Endothelial cell of umbilical vein (primary cell): ENCODE data around the gene C11orf58.

Source experiments
- CTCF ChIP-seq, 2 donors: IDR thresholded peaks; 1 replicate in 1 of 2; 2 replicates in 1 of 2; pipeline ENCODE4 v1.5.1; 2011; ENCODE audit warnings: low read length in 2 of 2, mild to moderate bottlenecking in 2 of 2, moderate library complexity in 2 of 2, control low read depth in 1 of 2, inconsistent platforms in 1 of 2, low read depth in 1 of 2; ENCODE audit not compliant: insufficient read depth in 1 of 2; ENCODE audit errors: extremely low read depth in 1 of 2
- EZH2 ChIP-seq: IDR thresholded peaks from 2 replicates; pipeline ENCODE4 v1.6.1; 2012; ENCODE audit warnings: borderline replicate concordance, low read depth, mild to moderate bottlenecking, moderate library complexity, low read length, inconsistent platforms; ENCODE audit not compliant: severe bottlenecking

DNA sequence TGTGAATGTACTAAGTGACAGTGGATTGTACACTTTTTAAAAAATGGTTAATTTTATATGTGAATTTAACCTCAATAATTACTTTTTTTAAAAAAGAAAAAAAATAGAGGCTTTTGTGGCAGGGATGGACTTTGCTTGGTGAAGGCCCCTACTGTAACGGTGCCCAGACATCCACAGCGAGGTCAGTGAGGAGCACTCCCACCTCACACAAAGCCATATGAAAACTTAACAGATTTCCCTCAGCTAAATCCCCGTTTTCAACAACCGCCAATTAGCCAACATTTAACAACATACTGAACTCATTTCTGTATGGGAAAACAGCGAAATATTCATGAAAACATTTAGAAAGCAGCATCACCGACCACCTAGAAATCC is 642 bp upstream of the C11orf58 start:
- TF ChIP-seq CTCF (IDR thresholded peaks at IDR 0.05; ENCODE audit: extremely low read depth in 1 of 2, insufficient read depth in 1 of 2, low read depth in 1 of 2, low read length in 2 of 2) (no peak), EZH2 (no peak)
